Stimulated activated CD4-positive, alpha-beta T cell treated with anti-CD3 and anti-CD28 coated beads, Interleukin-1b, Interleukin-23, amount 100 ng/mL, for 1 hour (primary cell): ENCODE measurements around the gene SLC2A6.
"Not testable (repeated sequence)": the region's sequence is repeated elsewhere in the genome, so short reads cannot be mapped to it uniquely, and the experiment has no call there.

Source experiments
- DNase-seq, 2 donors: peaks; one replicate each; pipeline ENCODE4 v3.0.0-alpha.2; 2020; ENCODE audit warnings: low read depth in 2 of 2

The SLC2A6 gene

GRCh38 chr9:133460405-133461175 lies 18.3 kb downstream of the SLC2A6 start:
- DNase-seq: no peak

GRCh38 chr9:133459476-133460404 lies 19.2 kb downstream of the SLC2A6 start, which contains the start of gene CACFD1:
Gene CACFD1 (plus strand): TSS chr9:133459978. CDS start chr9:133460067, 89 bp downstream.
- DNase-seq: peak; percentile 77 to 88

GRCh38 chr9:133458643-133459312 lies 20.1 kb downstream of the SLC2A6 start:
- DNase-seq: no peak

- DNase-seq: no peak
Measured at GRCh38 chr9:133457748-133458147, 21.2 kb downstream of the SLC2A6 start.

GRCh38 chr9:133457233-133457632 lies 21.7 kb downstream of the SLC2A6 start:
- no peak for DNase-seq

- no peak for DNase-seq
Measured at GRCh38 chr9:133456409-133456808, 22.5 kb downstream of the SLC2A6 start.

GRCh38 chr9:133455936-133456335 lies 23.0 kb downstream of the SLC2A6 start:
- no peak for DNase-seq

GRCh38 chr9:133454943-133455673 lies 23.8 kb downstream of the SLC2A6 start:
- DNase-seq: no peak

- no peak for DNase-seq
Measured at GRCh38 chr9:133454325-133454724, 24.6 kb downstream of the SLC2A6 start.

- DNase-seq: no peak
Measured at GRCh38 chr9:133453651-133454050, 25.2 kb downstream of the SLC2A6 start.

GRCh38 chr9:133452562-133452961 lies 26.3 kb downstream of the SLC2A6 start:
- DNase-seq: no peak

GRCh38 chr9:133451865-133452264 lies 27.0 kb downstream of the SLC2A6 start:
- DNase-seq: not testable (repeated sequence)

- DNase-seq: no peak
Measured at GRCh38 chr9:133449760-133450159, 29.1 kb downstream of the SLC2A6 start.

- DNase-seq: no peak
Measured at GRCh38 chr9:133448487-133448972, 30.4 kb downstream of the SLC2A6 start.

- DNase-seq: no peak
Measured at GRCh38 chr9:133445293-133445969, 33.5 kb downstream of the SLC2A6 start.

- no peak for DNase-seq
Measured at GRCh38 chr9:133443982-133444381, 34.9 kb downstream of the SLC2A6 start.

- no peak for DNase-seq
Measured at GRCh38 chr9:133443248-133443647, 35.7 kb downstream of the SLC2A6 start.

GRCh38 chr9:133441571-133441970 lies 37.3 kb downstream of the SLC2A6 start:
- DNase-seq: no peak

- DNase-seq: no peak
Measured at GRCh38 chr9:133440874-133441273, 38.0 kb downstream of the SLC2A6 start.

GRCh38 chr9:133439337-133439736 lies 39.6 kb downstream of the SLC2A6 start:
- no peak for DNase-seq
